ENCODE results near the gene SPECC1.

- no peak for TF ChIP-seq CTCF (conservative IDR thresholded peaks at IDR 0.05)
- TF ChIP-seq EZH2 (IDR thresholded peaks at IDR 0.05; ENCODE audit: low read depth): no peak
These were observed 109.1 kb downstream of the SPECC1 start for GRCh38 chr17:20118280-20118679.

Measured in PC-9 (cell line).